Measurements from ENCODE around the gene PTPN9.
"Not testable (repeated sequence)": the region's sequence is repeated elsewhere in the genome, so short reads cannot be mapped to it uniquely, and the experiment has no call there.

The PTPN9 gene

GRCh38 chr15:75451674-75452363 lies 127.3 kb downstream of the PTPN9 start, which contains the start of gene SIN3A:
TSS of gene SIN3A (minus strand) at chr15:75451690. CDS start at chr15:75430375, 21,315 bp downstream.
- peak; percentile 100 for DNase-seq

DNA sequence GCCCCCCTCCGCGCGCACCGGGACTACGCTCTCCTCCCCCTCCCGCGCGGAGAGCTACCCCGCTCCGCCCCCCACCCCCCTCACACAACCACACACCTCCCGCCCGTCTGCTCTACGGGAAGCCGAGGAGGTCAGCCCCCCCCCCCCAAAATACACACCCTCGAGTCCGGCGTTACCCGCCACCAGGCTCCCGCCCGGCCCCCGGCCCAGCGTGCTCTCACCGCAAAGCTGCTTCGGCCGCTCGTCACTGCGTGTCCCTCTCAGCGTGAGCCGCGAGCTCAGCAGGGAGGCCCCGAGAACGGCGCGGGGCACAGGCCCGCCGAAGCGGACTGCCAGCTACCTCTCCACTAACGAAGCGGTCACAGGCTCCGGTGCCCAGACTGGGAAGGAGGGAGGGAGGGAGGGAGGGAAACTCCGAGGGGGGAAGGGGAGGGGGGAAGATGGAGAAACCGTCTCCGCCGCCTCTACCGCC lies 127.9 kb downstream of the PTPN9 start:
- no peak for DNase-seq

- DNase-seq = peak; percentile 96
These were observed 128.6 kb downstream of the PTPN9 start for GRCh38 chr15:75450307-75451201.

DNA sequence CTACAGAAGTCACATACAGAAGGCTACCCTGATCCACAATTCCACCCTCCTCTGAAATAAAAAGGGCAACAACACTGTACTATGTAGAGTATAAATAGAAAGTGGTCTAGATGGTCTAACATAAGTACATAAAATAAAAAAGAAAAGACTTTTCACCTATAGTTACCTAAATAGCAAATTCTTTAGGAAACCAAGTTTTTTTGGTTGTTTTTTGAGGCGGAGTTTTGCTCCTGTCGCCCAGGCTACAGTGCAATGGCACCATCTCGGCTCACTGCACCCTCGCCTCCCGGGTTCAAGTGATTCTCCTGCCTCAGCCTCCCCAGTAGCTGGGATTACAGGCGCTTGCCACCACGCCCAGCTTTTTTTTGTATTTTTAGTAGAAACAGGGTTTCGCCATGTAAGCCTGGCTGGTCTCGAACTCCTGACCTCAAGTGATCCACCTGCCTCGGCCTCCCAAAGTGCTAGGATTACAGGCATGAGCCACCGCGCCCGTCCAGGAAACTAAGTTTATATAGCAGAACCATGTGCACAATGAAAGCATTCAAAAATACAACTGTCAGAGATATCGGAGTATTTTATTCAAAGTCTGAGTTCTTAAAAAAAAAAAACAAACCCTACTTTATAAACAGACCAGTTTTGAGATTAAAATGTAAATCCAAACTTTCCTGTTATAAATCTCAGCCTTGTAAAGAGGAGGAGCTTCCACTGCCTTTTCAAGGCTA lies 129.4 kb downstream of the PTPN9 start:
- no peak for DNase-seq

DNA sequence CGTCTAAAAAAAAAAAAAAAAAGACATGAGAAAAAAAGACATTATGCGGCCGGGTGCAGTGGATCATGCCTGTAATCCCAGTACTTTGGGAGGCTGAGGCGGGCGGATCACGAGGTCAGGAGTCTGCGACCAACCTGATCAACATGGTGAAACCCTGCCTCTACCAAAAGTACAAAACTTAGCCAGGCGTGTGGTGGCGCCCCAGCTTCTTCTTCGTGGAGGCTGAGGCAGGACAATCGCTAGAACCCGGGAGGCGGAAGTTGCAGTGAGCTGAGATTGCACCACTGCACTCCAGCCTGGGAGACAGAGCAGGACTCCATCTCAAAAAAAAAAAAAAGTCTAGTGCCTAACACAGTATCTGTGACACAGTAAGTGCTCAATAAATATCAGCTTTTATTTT lies 130.9 kb downstream of the PTPN9 start:
- not testable (repeated sequence) for DNase-seq

DNA sequence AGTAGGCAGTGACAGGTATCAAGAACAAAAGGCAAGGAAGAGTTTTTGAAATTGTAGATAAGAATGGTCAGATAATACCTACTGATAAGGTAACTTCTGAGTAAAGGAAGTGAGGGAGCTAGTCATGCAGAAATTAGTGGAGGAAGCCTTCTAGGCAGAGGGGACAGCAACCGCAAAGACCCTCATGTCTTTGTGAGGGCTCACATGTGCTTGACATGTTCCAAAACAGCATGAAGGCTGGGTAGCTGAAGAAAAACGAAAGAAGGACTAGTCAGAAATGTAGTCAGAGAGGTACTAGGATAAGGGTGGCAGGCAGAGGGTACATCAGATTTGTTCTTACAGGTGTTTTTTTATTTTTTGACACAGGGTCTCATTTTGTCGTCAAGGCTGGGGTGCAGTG lies 133.0 kb downstream of the PTPN9 start:
- DNase-seq = no peak

DNA sequence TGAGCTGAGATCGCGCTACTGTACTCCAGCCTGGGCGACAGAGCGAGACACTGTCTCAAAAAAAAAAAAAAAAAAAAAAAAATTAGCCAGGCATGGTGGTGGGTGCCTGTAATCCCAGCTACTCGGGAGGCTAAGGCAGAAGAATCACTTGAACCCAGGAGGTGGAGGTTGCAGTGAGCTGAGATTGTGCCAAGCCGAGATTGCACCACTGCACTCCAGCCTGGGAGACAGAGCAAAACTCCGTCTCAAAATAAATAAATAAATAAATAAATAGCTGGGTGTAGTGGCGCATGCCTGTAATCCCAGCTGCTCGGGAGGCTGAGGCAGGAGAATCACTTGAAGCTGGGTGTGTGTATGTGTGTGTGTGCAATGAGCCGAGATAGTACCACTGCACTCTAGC lies 133.8 kb downstream of the PTPN9 start:
- not testable (repeated sequence) for DNase-seq

DNA sequence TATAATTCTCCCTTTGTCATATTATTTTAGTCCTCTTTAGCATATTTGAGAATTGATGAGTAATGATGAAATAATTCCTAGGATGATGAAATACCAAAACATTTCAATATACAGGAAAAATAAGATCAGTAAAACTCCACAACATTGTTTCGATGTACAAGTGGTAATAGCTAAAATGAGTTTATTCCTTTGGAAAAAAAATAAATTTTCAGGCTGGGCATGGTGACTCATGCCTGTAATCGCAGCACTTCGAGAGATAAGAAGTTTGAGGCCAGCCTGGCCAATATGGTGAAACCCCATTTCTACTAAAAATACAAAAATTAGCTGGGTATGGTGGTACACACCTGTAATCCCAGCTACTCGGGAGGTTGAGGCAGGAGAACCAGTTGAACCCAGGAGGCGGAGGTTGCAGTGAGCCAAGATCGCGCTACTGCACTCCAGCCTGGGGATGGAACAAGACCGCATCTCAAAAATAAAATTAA lies 135.1 kb downstream of the PTPN9 start:
- not testable (repeated sequence) for DNase-seq

- no peak for DNase-seq
These were observed 141.4 kb downstream of the PTPN9 start for GRCh38 chr15:75437721-75438120.

- no peak for DNase-seq
These were observed 142.2 kb downstream of the PTPN9 start for GRCh38 chr15:75436881-75437280.

- DNase-seq = no peak
These were observed 147.4 kb downstream of the PTPN9 start for GRCh38 chr15:75431682-75432081.

- no peak for DNase-seq
These were observed 147.8 kb downstream of the PTPN9 start for GRCh38 chr15:75431270-75431669.

DNA sequence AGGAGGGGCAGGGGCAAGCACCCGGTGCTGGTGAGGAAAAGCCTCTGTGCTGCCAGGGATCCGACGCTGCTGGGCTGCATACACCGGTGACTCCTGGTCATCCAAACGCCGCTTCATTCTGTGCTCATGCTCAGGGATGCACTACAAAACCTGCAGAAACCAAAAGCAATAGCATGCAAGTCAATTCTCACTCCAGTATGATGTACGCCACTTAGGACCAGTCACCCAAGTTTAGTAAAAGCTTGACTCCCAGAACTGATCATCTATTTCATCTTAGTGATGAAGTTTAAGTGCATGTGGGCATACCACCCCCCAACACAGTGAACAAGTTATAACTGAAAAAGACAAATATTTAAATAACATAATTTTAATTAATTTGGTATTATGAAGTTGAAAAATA lies 148.9 kb downstream of the PTPN9 start:
- DNase-seq = no peak

DNA sequence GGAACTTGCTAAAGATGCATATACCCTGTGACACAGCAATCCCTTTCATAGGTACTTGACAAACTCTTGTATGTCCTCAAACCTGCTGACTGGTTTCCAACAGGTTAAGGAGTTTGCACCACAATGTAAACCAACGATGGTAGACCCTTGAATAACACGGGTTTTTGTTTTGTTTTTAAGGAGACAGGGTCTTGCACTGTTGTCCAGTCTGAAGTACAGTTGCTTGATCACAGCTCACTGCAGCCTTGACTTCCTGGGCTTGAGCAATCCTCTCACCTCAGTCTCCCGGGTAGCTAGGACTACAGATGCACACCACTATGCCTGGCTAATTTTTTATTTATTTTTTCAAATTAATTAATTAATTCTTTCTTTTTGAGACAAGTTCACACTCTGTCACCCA lies 151.0 kb downstream of the PTPN9 start:
- no peak for DNase-seq

DNA sequence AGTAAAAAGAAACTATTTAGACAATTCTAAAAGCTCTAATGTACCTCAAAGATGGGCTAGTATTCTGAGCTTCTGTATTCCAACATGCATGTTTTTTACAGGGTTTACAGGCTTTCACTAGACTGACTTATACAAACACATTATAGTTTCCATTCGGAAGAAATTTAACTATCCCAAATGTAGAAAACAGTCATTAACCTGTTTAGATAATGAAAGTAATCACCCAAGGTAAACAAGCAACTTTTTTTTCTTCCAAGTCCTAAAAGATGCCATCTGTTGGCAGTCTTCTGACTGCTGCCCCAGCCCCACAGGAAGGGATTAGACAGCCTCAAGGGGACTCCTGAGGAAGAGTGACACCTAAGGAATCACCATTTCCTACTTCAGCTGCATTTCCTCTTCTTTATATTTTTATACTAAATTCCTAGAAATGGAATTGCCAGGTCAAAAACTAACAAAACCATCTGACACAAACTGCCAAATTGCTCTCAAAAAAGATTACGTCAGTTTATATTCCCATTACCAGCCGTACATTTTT lies 153.1 kb downstream of the PTPN9 start:
- no peak for DNase-seq

DNA sequence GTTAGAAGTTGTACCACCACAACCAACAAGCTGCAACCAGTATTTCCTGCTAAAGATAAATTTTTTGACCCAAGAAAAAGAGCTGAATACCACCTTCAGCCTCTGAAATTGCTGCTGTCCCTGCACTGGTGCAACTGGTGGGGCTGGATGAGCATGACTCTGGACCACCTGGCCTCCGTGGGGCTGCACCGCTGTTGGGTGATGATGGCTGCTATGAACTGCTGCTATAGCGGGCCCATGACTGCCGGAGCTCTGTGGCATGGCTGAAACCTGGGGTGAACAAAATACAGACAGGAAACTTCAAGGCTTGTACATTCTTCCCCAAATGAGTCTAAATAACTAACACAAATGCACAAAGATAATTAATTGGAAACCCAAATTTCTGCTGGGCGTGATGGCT lies 156.6 kb downstream of the PTPN9 start:
- DNase-seq = no peak

GRCh38 chr15:75420698-75421097 lies 158.4 kb downstream of the PTPN9 start:
- DNase-seq = no peak

GRCh38 chr15:75416584-75416983 lies 162.5 kb downstream of the PTPN9 start:
- no peak for DNase-seq

Measured in GDM1 (cell line).